GM18519 (cell line): ENCODE data around the gene WDR26.
A peak's percentile ranks its signal among the peaks of the same experiment; 100 is the strongest.

Source experiments
- ATAC-seq: cut with Tn5 transposase; IDR thresholded peaks from one replicate; pipeline ENCODE4 v1.9.1; 2021; ENCODE audit warnings: mild to moderate bottlenecking, moderate library complexity; ENCODE audit not compliant: unreplicated experiment, low FRiP score

WDR26 gene

DNA sequence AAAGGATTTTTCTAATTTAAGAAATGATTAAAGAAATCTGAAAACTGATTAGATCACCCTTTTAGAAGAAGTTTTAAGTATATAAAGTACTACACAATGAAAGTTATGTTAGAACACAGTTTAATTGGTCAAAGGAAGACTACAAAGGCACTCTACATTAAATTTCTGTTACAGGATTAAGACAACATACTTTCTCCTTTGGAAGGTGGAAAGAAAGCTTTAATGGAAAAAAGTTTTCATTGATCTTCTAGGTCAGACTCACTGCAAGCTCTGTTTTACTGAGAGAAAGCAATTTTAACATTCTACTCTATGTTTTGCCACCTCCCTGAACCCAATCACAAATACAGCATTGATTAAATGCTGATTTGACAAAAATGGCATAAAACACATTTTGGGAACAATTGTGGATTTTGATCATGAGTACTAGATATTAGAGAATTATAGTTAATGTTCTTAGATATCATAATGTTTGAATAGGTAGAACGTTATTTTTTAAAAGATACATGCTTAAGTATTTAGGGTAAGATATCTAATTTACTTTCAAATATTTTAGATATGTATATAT is 32.0 kb downstream of the WDR26 start:
- no peak for ATAC-seq

DNA sequence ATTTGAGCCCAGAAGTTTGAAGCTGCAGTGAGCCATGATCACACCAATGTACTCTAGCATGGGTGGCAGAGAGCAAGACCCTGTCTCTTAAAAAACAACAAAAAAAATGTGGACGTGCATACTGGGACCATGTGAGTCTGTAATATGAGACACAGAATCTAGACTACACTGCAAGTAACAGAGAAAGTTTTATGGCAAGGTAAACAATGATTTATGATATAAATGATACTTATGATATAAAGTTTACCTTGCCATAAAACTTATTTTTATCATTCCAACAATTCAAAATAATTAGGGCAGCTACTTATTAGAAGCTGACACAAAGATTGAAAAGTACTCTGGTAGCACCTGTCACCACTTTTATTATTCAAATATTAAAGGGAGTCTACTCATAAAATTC is 34.7 kb downstream of the WDR26 start:
- no peak for ATAC-seq

DNA sequence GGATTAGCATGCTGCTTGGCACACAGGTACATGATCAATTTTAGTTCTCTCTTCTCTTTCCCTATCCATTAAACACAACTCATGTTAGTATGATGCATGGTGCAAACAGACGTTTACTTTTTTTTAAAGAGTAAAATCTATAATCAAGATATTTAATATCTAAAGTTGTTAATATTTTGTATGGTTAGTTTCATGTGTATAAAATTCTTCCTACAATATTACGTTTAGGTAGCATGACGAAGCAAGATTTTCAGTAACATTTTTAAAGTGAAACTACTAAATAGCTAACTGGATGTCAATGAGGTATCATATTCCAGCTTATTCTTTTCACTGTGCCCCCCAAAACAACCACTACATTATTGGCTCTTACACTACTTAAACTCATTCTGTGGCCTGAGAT is 41.3 kb downstream of the WDR26 start:
- no peak for ATAC-seq

DNA sequence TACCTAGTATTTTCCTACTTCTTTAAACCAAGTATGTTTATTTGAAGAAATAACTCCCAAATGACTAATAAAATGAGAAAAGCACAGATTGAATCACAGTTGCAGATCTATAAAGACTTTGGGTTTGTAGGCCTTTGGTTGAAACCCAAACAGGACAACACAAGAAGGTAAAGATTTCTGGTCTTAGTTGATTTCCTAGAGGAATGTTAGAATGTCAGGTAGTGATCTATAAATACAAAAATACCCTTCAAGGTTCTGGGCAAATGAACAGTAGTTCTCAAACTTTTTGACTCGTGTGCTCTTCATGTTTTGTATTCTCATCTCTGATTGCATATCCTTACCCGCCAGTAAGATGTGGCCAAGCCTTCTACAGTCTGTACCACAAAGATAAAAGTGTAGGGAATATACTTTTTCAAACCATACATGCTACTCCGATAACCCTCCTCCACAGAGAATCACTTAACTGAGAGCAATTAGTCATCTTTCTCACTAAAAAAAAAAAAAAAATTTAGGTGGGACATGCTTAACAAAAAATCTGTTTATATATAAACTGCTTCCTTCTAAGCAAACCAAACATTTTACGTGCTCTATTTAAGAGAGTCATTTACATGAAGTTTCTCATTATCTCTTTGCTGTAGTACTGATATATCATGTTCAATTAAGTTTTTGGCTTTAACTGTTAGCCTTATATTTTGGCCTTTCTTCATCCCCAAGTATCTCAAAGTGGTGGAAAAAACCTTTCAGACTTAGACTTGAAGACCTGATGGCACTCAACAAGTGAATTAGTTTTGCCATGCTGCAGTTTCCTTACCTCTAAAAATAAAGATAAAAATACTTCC is 42.0 kb downstream of the WDR26 start:
- ATAC-seq: no peak

DNA sequence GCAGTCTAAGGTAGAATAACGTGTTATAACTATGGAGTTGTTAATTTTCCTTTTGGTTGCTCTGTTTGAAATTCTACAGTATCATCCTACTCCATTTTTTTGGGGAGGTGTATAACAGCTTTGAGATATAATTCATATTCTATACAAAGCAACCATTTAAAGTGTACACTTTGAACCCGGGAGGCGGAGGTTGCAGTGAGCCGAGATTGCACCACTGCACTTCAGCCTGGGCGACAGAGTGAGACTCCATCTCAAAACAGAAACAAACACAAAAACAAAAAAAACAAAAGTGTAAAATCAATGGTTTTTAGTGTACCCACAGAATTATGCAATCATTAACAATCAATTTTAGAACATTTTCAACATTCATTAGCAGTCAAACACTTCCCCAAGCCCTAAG is 44.1 kb downstream of the WDR26 start:
- ATAC-seq: no peak

DNA sequence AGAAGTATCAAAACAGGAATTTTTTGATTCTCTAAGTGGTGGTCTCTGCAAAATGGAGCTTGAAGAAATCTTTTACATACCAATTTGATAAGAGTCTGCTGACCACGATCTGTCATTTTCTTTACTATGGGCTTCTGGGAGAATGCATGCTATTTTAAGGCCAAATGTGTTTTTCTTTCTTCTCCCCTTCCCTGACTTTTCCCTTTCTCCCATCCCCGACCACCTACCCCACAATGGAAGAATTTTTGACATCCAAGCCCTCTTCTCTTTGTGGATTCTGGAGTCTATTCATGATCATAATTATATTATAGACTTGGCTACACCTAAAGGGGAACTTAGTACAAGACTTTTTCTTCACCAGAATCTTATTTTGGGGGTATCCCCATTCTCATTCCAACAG is 46.7 kb downstream of the WDR26 start:
- no peak for ATAC-seq

DNA sequence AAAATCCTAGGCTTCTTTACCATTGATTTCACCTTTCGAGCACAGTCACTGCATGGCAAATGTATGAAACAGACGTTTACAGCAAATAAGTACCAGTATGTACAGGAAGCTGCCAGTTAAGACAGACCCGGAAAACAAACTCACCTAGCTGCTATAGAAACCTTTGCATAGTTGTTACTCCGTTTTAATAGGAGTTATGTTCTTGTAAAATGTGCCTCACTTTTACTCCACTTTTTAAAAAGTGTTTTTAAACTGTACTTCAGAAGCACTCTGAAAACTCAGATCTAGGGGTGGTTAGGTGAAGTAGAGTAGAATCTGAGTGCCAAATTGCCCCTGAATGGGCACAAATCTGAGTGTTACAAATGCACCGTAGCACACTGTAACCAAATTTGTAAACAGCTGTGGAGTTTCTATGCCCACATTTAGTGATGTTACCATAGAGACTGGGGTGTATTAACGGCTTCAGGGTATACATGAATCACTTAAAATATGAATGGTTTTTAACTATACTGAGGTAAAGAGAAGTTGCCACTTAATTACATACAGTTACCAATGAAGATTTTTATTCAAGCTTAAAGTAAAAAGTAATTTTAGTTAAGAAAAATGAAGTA is 47.2 kb downstream of the WDR26 start:
- no peak for ATAC-seq

DNA sequence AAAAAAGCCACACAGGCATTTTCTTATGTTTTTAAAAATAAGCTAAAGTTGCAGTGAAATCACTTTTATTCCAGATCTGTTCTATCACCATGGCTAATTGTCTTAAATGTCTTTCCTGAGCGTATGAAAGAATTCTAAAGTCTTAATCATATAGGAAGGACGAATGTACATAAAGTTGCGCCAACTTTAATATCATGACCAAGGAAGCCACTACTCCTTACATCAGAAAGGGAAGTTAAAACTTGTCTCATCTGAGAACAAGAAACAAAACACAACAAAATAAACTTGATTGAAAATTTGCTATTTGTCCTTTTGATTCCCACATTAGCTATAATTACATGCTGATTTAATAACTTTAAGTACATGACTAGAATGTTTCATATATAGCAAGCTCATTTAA is 51.4 kb downstream of the WDR26 start:
- no peak for ATAC-seq

DNA sequence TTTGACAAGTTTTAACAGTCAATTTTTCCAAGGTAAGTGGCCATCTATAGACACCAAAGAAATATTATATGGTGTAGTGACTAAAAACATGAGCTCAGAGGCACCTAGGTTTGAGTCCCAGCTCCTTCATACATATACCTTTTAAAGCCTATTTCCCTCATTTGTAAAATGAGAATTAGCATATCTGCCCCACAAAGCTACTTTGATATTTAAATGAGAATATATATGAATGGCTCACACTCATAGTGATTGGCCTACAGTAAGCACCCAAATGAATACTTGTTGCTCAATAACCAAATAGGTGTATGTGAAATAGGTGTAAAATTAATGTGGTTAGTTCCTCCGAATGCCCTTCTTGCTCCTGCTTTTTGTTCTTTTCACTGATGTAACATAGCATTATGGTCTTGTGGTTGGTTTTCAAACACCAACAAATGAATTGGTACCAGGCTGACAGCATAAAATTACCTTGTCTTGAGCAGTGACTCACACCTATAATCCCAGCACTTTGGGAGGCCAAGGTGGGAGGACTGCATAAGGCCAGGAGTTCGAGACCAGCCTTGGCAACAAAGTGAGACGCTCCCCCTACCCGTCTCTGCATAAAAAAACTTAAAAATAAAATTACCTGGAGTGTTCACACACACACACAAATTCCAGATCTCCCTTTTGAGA is 52.6 kb downstream of the WDR26 start:
- ATAC-seq: no peak

DNA sequence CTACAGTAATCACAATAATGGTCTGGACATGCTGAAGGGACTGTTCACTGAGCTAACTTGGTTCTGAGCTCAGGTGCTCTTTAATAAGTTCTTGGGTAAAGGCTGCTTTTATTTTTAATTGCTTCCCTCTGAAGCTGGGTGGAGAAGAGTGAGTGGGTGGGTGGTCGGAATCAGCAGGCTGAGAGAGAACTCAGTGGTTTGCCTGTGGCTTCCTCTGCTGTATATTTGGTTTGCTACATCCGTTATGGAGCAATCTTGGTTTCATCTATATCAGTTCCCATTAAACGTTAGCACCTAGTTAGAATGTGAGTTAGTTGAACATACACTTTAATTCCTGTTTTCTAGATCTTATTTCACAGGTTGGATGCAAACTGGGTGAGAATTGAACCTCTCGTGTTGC is 54.6 kb downstream of the WDR26 start:
- peak; percentile 65 for ATAC-seq

DNA sequence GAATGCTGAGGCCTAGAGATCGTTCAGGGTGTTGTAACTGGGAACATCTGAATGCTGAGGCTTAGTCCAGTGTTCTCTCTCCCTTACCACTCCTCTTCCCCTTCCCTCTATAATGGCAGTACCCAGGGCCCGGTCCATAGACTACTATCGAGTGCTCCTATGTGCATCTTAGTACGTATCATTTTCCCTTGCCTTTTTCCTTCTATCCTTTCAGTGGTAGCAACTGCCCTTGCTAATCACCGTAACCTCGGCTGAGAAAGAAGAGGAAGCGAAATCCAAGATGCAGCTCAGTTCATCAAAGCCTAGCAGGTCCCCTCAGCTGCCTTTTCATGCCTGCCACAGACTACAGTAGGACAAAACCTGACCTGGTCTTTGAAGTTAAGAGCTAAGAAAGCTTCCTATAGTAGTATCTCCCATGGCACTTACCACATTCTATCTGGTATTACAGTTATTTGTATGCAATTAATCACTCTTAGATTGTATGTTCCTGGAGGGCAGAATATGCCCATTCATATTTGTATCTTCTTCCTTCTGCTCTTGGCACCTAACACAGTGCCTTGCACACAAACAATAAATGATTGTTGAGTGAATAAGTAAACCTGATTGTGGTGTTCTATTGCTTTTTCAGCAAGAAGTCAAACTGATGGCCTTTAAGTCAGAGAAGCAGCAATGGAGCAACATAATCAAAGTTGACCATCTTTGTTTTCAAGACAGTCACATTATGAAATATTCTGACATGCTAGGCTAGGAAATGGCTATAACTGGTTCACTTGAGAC is 55.6 kb downstream of the WDR26 start:
- ATAC-seq: no peak

DNA sequence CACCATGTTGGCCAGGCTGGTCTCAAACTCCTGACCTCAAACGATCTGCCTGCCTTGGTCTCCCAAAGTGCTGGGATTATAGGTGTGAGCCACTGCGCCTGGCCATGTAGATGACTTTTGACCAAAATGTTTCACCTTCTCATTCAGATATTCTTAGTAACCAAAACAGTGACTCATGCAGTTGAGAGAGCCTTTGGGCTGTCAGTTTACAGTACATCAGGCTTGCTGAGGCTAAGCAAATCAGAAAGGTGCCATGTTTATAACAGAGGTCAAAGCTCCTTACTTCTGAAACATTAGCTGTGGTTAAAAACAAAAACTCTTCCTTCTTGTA is 57.0 kb downstream of the WDR26 start:
- peak; percentile 63 for ATAC-seq

DNA sequence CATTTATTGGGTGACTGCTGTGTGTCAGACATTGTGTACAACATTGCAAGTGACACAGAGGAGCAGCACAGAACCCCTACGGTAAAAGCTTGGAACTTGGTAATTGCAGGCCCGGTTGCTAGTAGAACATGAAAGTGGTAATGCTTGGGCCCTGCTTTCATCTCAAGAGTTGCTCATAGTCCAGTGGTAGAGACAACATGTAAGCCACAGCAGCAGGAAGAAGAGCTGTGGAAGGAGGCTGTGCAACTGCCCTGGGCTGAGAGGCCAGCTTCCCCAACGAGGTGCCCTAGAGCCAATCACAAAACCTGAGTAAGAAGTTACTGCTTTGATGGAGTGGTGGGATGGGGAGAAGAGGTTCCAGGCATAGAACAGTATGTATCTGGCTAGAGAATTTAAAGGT is 59.5 kb downstream of the WDR26 start:
- no peak for ATAC-seq

DNA sequence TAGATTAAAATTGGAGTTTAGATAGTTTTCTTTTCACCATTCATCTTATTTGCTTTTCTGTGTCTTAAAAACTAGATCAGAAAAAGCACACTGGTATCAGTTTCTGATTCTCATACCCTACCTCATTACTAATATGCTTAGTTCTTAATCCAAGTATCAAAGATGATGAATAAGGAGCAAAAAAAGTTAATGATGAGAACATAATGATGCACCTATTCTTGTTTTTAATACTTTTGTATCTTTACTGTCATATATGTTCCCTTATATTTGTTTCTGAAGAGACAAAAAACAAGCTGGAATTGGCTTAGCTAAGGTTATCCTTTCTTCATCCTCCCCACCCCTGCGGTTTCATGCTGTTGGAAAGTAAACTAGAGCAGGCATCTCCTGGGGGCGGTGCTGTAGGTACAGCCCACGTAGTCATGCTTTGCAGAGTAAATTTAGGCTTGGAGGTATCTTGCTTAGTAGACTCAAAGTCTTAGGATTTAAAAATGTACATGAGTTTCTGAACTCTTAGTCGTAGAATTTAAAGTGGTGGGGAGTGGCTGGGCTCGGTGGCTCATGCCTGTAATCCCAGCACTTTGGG is 61.5 kb downstream of the WDR26 start:
- no peak for ATAC-seq

DNA sequence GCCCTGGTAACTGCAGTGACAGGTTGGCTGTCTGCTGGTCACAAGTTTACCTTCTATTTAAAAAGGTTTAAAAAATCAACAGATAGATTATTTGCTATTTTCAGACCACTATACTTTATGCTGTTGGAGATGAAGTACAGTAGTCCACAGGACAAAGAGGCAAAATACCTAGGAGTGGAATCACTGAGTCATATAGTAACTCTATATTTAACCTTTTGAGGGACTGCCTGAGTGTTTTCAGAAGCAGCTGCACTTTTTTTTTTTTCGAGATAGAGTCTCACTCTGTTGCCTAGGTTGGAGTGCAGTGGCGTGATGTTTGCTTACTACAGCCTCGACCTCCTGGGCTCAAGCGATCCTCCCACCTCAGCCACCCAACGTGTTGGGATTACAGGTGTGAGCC is 66.2 kb downstream of the WDR26 start:
- ATAC-seq: peak; percentile 84

DNA sequence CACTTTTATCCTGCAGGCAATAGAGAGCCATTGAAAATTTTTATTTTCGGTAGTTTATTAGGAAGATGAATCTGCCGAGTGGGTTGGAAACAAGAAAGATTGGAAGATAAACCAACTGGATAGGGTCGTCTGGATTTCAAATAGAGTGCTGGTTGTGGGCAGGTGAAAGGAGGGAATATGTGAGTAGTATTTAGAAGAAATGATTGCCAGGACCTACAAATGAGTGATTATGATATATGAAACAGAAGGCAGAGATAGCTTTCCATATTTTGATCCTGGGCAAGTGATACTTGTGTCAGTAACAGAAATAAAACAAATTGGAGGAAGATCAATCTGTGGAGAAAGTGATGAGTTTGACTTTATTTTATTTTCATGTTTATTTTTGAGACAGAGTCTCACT is 75.4 kb downstream of the WDR26 start:
- no peak for ATAC-seq

DNA sequence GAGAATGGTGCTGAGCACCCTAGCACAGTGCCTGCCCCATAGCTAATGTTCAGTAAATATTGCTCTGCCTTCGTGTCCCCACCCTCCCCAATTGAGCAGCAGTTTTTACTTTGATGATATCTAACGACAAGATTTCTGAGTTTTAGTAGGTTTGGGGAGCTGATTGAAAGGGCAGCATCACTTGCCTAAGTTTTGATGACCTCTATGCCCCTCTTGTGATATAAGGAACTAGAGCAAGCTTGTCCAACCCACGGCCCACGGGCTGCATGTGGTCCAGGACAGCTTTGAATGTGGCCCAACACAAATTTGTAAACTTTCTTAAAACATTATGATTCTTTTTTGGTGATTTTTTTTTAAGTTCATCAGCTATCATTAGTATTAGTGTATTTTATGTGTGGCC is 76.4 kb downstream of the WDR26 start:
- no peak for ATAC-seq

DNA sequence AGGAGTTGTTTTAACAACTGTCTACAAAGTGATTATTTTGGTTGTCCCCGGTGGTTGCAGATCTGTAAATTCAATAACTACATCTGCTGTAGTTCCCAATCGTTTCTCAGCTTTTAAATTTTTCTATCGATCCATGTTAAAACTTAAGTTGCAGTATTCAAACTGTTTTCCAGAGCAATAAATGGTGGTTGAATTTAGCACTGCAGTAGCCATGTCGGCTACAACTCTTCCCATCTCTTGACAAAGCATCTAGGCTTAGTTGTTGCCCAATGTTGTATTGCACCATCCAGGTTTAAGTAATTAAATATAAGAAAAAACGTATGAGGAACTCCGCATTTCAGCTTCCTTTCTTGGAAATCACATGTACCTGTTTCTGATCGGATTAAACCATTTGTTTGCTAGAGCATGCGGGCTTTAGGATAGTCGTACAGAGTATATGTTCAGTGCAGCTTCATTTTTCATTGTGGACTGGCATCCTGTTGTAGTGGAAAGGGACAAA is 76.9 kb downstream of the WDR26 start:
- ATAC-seq: no peak

DNA sequence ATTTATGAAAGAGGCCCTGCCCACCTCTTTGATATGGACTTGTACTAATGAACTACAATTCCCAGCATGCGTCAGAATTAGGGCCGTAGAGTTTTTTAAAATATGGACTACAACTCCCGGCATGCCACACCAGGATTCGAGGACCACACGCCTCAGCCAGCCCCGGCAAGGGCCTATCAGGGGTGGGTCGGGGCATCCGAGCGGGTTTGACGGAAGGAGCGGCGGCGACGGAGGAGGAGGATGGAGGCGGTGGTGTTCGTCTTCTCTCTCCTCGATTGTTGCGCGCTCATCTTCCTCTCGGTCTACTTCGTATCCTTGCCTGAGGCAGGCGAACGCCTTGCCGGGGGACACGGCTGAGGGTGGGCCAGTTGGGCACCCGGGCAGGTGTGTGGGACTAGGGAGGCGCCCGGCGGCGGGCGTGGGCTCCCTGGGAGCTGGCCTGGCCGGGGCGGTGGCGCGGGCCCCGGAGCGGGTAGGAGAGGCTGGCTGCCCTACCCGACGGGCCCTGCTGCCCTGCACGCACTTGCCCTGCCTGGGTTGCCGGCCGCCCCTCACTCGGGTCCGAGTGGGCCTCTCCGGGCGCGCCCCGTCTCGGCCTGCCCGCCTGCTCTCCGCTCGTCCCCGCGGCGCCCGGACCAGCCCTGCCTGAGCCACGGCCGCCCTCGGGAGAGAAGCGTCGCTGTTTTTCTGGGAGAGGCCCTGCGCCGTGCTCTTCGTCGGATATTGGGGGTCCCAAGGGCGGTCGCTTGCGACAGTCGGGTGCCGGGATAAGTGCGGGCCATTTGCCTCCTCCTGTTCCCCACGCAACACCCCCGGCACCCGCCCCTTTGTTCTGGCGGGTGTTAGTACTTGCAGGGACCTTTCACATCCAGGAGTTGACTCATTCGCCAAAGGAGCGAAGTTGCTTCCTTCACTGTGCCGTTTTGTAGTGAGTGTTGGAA is 77.6 kb downstream of the WDR26 start, which contains the start of gene CNIH4:
TSS of gene CNIH4 (plus strand) at position 195 of the 941 bp plus-strand sequence. CDS start at position 241, 46 bp downstream.
- peak; percentile 95 for ATAC-seq
